CD1c-positive myeloid dendritic cell (primary cell): Measurements from ENCODE around the gene TBX15.

Source experiments
- DNase-seq: peaks from one replicate; pipeline ENCODE4 v3.0.0-alpha.2; 2016; ENCODE audit errors: extremely low spot score

Gene TBX15

GRCh38 chr1:118890851-118891384, 97.2 kb downstream of the TBX15 start:
- no peak for DNase-seq

- no peak for DNase-seq
Observed at GRCh38 chr1:118884946-118885345, 103.2 kb downstream of the TBX15 start.

- no peak for DNase-seq
Observed at GRCh38 chr1:118881751-118882150, 106.4 kb downstream of the TBX15 start.

- no peak for DNase-seq
Observed at GRCh38 chr1:118878661-118879060, 109.5 kb downstream of the TBX15 start.

- no peak for DNase-seq
Observed at GRCh38 chr1:118877668-118878396, 110.3 kb downstream of the TBX15 start.

GRCh38 chr1:118871582-118872171, 116.5 kb downstream of the TBX15 start:
- no peak for DNase-seq

- no peak for DNase-seq
Observed at GRCh38 chr1:118868387-118868786, 119.8 kb downstream of the TBX15 start.

- DNase-seq, result no peak
Observed at GRCh38 chr1:118866330-118866729, 121.8 kb downstream of the TBX15 start.

- DNase-seq, result no peak
Observed at GRCh38 chr1:118863688-118864087, 124.5 kb downstream of the TBX15 start.

GRCh38 chr1:118862755-118863154, 125.4 kb downstream of the TBX15 start:
- DNase-seq, result no peak

- DNase-seq, result no peak
Observed at GRCh38 chr1:118861216-118861615, 126.9 kb downstream of the TBX15 start.

- DNase-seq, result no peak
Observed at GRCh38 chr1:118859999-118860398, 128.1 kb downstream of the TBX15 start.

GRCh38 chr1:118846443-118846842, 141.7 kb downstream of the TBX15 start:
- DNase-seq, result no peak

GRCh38 chr1:118842452-118843201, 145.5 kb downstream of the TBX15 start:
- DNase-seq, result no peak

- DNase-seq, result peak; percentile 5
Observed at GRCh38 chr1:118841521-118841920, 146.6 kb downstream of the TBX15 start.
